ENCODE data around the gene A1BG. TPM values are rescaled to one million over a fixed set of nuclear protein-coding genes. Genes with fewer than 3 reads are reported as not detected.

A1BG gene
- total and polyA plus RNA-seq, 2 of the 13 experiments (the other 11 are each of a cell fraction or from before 2014, with no cell fraction given), result 14.7 to 41.4 TPM

DNA sequence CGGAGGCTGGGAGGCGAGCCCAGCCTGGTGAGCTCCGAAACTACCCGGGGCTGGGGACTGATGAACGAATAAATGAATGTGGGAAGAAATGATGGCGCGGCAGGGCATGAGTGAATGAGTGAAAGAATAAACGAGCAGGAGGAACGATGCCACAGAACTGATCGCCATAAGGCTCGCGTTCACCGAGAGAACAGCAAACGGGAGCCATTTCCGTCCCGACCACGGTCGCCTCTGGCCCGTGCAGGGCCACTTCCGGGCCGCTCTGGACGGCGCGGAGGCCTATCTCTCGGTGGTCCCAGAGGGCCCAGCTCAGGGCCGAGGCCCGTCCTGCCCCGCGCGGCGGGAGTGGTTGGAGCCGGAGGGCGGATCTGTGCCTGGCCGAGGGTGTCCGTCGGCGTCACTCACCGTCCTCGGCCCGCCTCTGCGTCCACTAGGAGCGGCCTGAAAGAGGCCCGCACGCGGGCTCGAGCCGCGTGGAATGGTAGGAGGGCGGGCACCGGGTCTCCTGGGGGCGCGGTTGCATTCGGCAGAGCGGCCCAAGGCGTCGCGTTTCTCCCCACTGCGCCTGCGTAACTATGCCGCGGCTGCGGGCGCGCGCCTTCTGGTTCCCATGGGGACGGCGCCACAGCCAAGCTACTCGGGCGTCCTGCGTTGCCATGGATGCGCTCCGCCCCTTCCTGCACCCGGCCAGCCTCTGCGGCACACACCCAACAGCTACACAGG is 9.1 kb upstream of the A1BG start, which contains the start of gene ZNF497 (continued):
- peak; percentile 72 for TF ChIP-seq MXD3 (CRISPR knock-in tag; IDR thresholded peaks at IDR 0.05)
- peak; percentile 87; the same call in 1 of the 2 replicates for TF ChIP-seq MXD1 (CRISPR knock-in tag; IDR thresholded peaks at IDR 0.05)
- TF ChIP-seq, protein P1, sequence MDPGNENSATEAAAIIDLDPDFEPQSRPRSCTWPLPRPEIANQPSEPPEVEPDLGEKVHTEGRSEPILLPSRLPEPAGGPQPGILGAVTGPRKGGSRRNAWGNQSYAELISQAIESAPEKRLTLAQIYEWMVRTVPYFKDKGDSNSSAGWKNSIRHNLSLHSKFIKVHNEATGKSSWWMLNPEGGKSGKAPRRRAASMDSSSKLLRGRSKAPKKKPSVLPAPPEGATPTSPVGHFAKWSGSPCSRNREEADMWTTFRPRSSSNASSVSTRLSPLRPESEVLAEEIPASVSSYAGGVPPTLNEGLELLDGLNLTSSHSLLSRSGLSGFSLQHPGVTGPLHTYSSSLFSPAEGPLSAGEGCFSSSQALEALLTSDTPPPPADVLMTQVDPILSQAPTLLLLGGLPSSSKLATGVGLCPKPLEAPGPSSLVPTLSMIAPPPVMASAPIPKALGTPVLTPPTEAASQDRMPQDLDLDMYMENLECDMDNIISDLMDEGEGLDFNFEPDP (CRISPR knock-in tag; conservative IDR thresholded peaks at IDR 0.05), result 0 out of 2 replicates have a peak, but pooled peaks have one; percentile 62
- no peak for TF ChIP-seq ONECUT2 (CRISPR knock-in tag; IDR thresholded peaks at IDR 0.05)
- TF ChIP-seq PHF5A (CRISPR knock-in tag; IDR thresholded peaks at IDR 0.05; ENCODE audit: low read depth, unreplicated experiment), result no peak
- no peak for TF ChIP-seq CEBPB (IDR thresholded peaks at IDR 0.05; ENCODE audit: borderline replicate concordance, low read depth, low read length)
- TF ChIP-seq SP5 (CRISPR knock-in tag; IDR thresholded peaks at IDR 0.05; ENCODE audit: borderline replicate concordance, low read depth), result peak; percentile 98
- TF ChIP-seq ATF5 (CRISPR knock-in tag; IDR thresholded peaks at IDR 0.05; ENCODE audit: low read depth), result no peak
- TF ChIP-seq ZNF317 (CRISPR knock-in tag; IDR thresholded peaks at IDR 0.05), result no peak; the same call in 1 of the 2 replicates
- TF ChIP-seq SAP130 (CRISPR knock-in tag; IDR thresholded peaks at IDR 0.05; ENCODE audit: low read depth), result peak; percentile 99
- TF ChIP-seq ZNF772 (CRISPR knock-in tag; IDR thresholded peaks at IDR 0.05), result peak; percentile 63; the same call in 1 of the 2 replicates
- TF ChIP-seq, protein P2, sequence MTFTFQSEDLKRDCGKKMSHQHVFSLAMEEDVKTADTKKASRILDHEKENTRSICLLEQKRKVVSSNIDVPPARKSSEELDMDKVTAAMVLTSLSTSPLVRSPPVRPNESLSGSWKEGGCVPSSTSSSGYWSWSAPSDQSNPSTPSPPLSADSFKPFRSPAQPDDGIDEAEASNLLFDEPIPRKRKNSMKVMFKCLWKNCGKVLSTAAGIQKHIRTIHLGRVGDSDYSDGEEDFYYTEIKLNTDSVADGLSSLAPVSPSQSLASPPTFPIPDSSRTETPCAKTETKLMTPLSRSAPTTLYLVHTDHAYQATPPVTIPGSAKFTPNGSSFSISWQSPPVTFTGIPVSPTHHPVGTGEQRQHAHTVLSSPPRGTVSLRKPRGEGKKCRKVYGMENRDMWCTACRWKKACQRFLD (CRISPR knock-in tag; IDR thresholded peaks at IDR 0.05; ENCODE audit: borderline replicate concordance), result peak; percentile 87
- TF ChIP-seq ZNF674 (CRISPR knock-in tag; IDR thresholded peaks at IDR 0.05; ENCODE audit: low read depth), result no peak
- TF ChIP-seq, protein P3, sequence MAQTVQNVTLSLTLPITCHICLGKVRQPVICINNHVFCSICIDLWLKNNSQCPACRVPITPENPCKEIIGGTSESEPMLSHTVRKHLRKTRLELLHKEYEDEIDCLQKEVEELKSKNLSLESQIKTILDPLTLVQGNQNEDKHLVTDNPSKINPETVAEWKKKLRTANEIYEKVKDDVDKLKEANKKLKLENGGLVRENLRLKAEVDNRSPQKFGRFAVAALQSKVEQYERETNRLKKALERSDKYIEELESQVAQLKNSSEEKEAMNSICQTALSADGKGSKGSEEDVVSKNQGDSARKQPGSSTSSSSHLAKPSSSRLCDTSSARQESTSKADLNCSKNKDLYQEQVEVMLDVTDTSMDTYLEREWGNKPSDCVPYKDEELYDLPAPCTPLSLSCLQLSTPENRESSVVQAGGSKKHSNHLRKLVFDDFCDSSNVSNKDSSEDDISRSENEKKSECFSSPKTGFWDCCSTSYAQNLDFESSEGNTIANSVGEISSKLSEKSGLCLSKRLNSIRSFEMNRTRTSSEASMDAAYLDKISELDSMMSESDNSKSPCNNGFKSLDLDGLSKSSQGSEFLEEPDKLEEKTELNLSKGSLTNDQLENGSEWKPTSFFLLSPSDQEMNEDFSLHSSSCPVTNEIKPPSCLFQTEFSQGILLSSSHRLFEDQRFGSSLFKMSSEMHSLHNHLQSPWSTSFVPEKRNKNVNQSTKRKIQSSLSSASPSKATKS (CRISPR knock-in tag; IDR thresholded peaks at IDR 0.05), result no peak
- 0 out of 2 replicates have a peak, but pooled peaks have one; percentile 21 for TF ChIP-seq BRF2 (CRISPR knock-in tag; IDR thresholded peaks at IDR 0.05)
- peak; percentile 95 for TF ChIP-seq KDM2A (CRISPR knock-in tag; IDR thresholded peaks at IDR 0.05; ENCODE audit: borderline replicate concordance, low read depth)
- TF ChIP-seq, protein P4, sequence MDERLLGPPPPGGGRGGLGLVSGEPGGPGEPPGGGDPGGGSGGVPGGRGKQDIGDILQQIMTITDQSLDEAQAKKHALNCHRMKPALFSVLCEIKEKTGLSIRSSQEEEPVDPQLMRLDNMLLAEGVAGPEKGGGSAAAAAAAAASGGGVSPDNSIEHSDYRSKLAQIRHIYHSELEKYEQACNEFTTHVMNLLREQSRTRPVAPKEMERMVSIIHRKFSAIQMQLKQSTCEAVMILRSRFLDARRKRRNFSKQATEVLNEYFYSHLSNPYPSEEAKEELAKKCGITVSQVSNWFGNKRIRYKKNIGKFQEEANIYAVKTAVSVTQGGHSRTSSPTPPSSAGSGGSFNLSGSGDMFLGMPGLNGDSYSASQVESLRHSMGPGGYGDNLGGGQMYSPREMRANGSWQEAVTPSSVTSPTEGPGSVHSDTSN (CRISPR knock-in tag; IDR thresholded peaks at IDR 0.05), result no peak
- TF ChIP-seq CCDC6 (CRISPR knock-in tag; IDR thresholded peaks at IDR 0.05), result peak; percentile 66; the same call in 1 of the 2 replicates
- TF ChIP-seq CCAR2 (optimal IDR thresholded peaks at IDR 0.05; ENCODE audit: low read depth, low read length), result no peak
- TF ChIP-seq AGO1 (IDR thresholded peaks at IDR 0.05; ENCODE audit: low read depth, low read length, poor library complexity, severe bottlenecking), result peak; percentile 25
